ENCODE data around the gene UGGT2.
A peak's percentile ranks its signal among the peaks of the same experiment; 100 is the strongest.

The UGGT2 gene, protein sequence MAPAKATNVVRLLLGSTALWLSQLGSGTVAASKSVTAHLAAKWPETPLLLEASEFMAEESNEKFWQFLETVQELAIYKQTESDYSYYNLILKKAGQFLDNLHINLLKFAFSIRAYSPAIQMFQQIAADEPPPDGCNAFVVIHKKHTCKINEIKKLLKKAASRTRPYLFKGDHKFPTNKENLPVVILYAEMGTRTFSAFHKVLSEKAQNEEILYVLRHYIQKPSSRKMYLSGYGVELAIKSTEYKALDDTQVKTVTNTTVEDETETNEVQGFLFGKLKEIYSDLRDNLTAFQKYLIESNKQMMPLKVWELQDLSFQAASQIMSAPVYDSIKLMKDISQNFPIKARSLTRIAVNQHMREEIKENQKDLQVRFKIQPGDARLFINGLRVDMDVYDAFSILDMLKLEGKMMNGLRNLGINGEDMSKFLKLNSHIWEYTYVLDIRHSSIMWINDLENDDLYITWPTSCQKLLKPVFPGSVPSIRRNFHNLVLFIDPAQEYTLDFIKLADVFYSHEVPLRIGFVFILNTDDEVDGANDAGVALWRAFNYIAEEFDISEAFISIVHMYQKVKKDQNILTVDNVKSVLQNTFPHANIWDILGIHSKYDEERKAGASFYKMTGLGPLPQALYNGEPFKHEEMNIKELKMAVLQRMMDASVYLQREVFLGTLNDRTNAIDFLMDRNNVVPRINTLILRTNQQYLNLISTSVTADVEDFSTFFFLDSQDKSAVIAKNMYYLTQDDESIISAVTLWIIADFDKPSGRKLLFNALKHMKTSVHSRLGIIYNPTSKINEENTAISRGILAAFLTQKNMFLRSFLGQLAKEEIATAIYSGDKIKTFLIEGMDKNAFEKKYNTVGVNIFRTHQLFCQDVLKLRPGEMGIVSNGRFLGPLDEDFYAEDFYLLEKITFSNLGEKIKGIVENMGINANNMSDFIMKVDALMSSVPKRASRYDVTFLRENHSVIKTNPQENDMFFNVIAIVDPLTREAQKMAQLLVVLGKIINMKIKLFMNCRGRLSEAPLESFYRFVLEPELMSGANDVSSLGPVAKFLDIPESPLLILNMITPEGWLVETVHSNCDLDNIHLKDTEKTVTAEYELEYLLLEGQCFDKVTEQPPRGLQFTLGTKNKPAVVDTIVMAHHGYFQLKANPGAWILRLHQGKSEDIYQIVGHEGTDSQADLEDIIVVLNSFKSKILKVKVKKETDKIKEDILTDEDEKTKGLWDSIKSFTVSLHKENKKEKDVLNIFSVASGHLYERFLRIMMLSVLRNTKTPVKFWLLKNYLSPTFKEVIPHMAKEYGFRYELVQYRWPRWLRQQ (N-terminal part only)

DNA sequence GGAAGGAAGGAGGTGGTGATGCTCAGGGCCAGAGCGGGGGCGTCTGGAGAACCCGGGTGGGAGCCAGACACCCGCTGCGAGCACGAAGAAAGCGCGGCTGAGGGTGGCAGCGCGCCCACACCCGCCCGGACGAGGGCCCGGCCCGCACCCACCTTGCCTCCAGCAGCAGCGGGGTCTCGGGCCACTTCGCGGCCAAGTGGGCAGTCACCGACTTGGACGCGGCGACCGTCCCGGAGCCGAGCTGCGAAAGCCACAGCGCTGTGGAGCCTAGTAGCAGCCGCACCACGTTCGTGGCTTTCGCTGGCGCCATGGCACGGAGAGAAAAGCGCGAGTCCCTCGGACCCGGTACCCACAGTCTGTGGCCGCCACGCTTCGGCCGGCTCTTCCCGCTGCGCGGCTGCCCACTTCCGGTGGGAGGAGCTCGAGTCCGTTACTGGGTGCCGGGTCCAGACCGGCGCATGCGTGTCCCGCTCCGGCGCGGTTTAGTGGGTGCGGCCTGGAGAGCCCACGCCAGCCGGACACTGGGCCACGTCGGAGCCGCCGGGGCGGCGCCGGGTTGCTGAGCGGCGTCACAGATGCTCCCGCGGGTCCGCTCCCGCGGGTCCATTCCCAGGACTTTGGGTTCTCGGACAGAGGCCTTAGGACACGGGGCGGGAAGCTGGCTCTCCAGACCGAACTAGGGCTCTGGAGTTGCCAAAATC lies at the start of gene UGGT2:
Gene UGGT2, minus strand, starts transcription at position 399 of the 701 bp plus-strand sequence. Its CDS starts 89 bp downstream, at position 310.
- DNase-seq (ENCODE audit: extremely low spot score, insufficient read length, low read depth) (peak; percentile 98), FAIRE-seq (peak; percentile 91)

DNA sequence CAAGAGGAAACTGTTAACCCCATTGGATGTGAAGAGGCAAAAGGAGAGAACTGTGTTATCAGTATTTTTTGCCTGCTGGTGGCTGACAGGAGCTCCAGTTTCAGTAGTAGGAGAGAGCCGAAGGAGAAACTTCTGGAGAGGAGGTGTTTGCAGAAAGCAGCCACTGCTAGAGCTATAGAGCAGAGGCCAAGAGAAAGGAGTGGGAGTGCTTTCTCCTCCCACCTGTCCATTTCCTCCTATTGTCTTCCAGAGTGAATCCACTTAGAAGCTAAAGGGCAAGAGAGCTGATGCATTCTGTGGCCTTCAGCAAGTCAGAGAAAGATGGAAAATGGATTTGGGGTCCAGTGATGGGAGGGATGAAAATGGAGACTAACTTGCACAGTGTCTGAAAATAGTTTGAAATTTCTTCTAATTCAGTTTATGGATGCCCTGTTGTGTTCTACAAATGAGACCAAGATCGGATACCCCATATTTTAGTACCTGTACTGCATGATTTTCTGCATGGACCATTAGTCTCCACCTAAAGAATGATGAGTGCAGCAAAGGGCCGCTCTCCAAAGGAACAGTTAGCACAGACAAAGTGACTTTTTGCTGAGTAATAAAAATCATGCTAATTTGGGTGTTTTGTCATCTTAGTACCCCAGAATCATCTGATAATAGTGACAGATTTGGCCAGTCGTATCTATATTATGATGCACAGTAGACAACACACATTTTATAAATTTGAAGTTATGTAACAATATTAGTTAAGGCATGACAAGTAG lies 47.4 kb upstream of the UGGT2 start:
- DNase-seq (ENCODE audit: extremely low spot score, insufficient read length, low read depth) = no peak
- no peak for FAIRE-seq

DNA sequence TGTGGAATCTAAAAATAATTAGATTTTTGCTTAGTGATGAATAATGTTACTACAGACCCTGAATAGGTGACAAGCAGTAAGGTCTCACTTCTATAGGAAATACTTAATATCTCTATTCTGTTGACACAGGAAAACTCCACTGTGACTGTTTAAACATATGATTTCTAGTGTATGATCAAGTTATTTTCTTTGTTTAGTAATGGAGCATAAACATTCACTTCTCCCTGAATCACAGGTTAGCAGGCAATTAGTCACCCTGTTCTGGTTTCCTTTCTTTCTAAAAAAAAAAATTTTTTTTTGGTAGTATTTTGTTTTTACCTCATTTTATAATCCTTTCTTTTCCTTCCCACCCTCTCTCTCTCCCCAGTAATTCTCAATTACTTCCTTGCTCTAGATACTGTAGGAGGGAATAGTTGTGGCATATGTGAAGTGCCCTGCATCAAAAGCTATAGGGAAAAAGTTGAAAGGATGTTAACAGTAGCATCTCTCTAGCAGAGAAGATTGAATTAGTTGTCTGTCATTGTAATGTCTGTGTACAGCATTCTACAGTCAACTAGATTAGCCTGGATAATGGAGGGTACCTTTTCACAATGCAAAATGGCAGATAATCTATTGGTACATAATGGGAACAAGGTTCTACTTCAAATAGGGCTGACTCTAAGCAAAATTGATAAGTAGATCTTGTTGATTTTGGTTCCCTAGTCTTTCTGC lies 40.2 kb upstream of the UGGT2 start:
- FAIRE-seq (no peak), DNase-seq (ENCODE audit: extremely low spot score, insufficient read length, low read depth) (no peak)

DNA sequence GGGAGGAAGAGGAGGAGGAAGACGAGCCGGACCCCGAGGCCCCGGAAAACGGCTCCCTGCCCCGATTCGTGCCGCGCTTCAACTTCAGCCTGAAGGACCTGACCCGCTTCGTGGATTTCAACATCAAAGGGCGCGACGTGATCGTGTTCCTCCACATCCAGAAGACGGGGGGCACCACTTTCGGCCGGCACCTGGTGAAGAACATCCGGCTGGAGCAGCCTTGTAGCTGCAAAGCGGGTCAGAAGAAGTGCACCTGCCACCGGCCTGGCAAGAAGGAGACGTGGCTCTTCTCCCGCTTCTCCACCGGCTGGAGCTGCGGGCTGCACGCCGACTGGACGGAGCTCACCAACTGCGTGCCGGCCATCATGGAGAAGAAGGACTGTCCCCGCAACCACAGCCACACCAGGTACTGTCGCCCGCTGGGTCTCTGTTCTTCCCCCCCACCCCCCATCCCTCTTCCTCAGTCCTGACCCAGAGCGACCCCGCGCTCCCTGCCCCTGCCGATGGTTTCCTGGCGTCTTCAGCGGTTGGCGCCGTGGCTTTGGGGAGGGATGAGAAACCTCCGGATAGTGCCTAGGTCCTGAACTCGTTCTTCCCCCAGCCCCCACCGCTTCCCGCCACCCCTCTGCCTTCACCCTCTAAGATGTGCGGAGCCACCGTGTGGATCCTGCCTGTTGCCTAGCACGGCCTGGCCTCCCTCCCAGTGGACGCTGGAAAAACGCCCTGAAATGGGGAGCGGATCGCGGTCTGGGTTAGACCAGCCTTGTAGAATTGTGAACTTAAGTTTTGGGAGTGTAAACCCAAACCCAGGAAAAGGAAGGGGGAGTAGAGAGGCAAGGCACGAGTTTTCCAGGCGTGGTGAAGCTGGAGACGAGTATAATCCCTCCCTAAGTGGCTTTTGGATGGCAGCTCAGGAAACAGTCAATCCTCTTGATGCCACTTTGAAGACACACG lies 38.2 kb upstream of the UGGT2 start:
- DNase-seq (ENCODE audit: extremely low spot score, insufficient read length, low read depth) (no peak), FAIRE-seq (no peak)

DNA sequence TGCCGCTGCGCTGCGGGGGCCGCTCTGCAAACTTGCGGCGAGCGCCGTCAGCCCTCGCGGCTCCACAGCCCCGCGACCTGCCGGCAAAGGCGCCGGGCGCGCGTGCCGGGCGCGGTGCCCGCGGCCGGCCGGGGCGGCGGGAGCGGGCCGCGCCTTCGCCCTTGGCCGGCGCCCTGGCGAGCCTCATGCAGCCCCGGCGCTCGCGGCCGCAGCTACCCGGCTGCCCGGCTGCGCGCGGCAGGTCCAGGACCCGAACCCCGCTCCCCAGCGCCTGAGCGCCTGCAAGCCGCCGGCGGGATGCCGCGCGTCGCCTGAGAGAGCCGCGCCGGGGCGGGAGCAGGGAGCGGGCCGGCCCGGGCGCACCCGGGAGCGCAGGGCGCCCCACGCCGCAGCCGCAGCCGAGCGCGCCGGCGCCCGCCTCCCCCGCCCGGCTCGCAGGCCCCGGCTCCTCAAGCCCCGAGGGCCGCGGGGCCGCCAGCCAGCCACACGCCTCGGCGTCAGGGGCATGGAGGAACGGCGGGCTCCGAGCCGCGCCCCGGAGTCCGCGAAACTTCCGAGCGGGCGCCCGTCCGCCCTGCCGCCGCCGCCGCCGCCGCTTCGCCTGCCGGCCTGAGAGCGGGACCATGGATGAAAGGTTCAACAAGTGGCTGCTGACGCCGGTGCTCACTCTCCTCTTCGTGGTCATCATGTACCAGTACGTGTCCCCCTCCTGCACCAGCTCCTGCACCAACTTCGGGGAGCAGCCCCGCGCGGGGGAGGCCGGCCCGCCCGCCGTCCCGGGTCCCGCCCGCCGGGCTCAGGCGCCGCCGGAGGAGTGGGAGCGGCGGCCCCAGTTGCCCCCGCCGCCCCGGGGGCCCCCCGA lies 37.3 kb upstream of the UGGT2 start:
- FAIRE-seq (no peak), DNase-seq (ENCODE audit: extremely low spot score, insufficient read length, low read depth) (no peak)

DNA sequence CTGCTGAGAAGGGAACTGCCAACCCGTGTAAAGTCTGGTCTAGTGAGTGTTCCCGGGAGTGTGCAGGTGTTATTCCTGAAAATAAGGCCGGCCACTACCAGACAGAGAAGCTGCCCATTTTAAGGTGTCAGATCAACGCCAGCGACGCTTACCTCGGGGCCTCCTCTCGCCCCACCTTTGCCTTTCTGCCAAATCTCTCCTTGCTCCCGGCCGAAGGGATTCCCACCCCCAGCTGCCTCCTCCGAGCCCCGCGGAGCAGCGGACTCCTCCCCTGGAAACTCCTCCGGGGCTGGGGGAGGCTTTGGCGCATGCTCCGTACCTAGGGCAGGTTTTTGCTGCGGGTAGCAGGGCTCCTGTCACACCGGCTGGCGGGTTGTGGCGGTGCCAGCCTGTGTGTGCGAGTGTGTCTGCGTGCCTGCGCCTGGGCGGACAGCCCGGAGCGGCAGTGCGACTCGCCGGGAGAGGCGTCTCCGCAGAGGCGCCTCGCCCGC lies 36.6 kb upstream of the UGGT2 start, which contains the start of gene HS6ST3:
Gene HS6ST3, plus strand, starts transcription at position 359 of the 491 bp plus-strand sequence.
- DNase-seq (ENCODE audit: extremely low spot score, insufficient read length, low read depth) = no peak

DNA sequence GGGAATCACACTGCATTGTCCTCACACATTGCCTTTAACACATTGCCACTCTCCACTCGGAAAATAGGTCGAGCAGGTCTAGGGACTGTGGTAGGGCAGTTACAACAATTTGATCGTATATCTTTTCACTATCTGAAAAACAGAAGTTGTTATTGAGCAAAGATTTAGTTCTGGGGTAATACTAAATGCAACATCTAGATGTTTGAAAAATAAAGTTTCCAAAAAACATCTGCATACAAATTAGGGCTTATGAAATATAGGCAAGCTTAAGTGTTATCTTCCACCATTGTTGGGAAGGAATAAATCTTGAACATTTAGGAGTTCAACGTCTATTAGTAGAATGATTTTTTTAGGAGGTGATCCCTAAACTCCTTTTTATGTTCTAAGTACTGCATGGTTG lies 35.9 kb upstream of the UGGT2 start:
- DNase-seq (ENCODE audit: extremely low spot score, insufficient read length, low read depth) = no peak
- FAIRE-seq = no peak

More for the DNA sequence above, 36.6 kb upstream of the UGGT2 start, which contains the start of gene HS6ST3:
- FAIRE-seq = no peak

DNA sequence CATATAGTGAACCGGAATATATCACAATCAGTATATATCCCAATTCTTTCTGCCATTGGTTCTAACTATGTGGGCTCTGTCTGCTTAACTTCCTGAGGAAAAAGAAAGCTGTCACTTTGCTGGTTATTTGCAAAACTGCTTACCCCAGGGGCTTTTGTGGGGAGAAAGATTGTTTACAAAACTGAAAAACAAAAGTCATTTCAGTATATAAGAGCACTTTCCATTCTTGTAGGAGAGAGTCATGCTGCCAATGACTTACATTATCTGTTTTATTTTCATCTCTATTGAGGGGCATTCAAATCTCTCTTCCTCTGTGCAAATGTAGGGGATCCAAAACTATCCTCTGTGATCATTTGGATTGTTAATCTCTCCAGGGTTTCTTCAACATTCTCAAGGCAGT lies 33.5 kb upstream of the UGGT2 start:
- DNase-seq (ENCODE audit: extremely low spot score, insufficient read length, low read depth) (no peak), FAIRE-seq (no peak)

DNA sequence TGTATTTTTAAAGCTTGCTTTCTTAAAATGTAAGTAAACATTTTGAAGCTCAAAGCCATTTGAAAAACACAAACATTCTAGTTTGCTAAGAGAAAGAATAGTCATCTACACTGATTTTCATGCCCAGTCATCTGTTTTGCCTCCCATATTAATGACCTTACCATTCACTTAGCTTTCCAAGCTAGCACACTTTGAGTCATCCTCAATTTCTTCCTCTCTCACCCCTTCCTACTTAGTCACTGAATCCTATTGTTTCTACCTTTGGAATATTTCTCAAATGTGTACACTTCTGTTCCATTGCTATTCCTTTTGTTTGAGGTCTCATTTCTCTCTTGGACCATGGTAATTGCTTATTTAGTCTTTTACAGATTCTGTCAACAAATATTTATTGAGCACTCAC lies 29.4 kb upstream of the UGGT2 start:
- FAIRE-seq (no peak), DNase-seq (ENCODE audit: extremely low spot score, insufficient read length, low read depth) (no peak)

DNA sequence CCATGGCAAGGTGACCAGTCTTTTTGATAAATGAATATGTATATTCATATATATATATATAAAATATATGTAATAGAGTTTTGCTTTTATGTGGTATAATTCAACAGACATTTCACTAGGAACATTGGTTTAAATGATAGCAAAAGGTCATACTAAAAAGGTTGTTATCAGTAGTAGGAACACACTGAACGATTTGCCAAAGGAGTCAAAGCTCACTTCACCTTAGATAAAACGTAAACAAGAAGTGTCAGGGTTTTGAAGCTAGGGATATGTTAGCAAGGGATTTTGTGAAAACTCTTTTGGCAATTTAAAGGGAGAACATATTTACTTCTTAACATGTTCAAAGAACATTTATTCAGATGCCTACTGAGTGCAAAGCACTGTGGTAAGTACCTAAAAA lies 28.7 kb upstream of the UGGT2 start:
- DNase-seq (ENCODE audit: extremely low spot score, insufficient read length, low read depth) (no peak), FAIRE-seq (no peak)

DNA sequence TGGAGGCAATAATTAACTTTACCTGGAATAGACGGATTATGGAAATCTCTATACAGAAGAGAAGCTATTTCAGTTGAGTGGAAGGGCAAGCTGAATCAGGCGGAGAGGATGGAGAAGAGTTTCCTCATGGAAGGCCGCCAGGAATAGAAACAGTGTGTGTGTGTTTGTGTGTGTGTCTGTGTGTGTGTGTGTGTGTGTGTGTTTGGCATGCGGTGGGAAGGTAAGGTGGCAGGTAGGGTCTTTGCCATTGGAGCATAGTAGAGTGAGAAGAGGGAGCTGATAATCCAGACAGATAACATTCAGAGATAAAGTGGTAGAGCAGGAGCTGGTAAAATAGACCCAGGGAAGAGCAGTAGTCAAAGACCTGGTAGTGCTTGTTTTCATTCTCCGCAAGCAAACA lies 27.5 kb upstream of the UGGT2 start:
- no peak for DNase-seq (ENCODE audit: extremely low spot score, insufficient read length, low read depth)
- no peak for FAIRE-seq

DNA sequence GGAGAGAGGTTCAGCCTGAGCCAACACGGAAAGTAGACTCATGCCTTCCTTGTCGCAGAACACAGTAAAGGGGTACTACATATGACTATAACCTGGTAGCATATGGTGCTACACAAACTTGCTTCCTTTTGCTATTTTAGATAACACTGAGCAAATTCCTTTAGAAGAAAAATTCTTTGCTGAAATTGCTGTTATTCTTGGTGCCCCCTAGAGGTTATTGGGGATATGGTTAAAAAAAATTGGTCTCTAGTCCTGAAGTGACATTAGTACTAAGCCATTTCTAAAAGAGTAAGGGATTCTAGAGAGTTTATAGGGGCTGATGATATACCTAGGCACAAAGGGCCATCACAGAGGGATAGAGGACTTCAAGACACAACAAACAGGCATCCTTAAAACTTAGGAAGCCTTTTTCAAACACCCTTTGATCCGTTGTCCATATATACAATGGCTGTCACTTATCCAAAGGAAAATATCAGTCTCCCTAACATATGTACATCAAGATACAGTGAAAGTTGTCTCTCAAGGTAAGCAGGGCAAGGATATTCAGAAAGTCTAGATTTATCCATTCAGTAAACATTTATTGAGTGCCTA lies 22.8 kb upstream of the UGGT2 start:
- DNase-seq (ENCODE audit: extremely low spot score, insufficient read length, low read depth) = no peak
- FAIRE-seq = peak; percentile 48

DNA sequence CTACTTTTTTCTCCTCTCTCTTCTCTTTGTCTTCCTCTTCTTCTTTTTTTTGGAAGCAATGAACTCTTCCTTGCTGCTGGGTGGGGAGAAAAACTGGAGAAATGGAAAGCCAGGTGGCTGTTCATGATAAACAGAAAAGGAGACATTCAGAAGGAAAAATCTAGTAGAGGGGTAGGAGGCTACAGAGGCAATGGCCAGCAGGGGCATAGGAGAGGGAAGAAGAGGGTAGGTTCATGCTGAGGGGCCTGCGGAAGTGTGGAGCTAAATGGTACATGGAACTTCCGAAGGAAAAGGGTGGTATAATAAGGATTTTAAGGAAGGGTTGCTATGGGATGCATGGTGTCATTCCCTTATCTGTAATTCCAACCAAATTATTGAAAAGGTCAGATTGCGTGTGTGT lies 19.2 kb upstream of the UGGT2 start:
- DNase-seq (ENCODE audit: extremely low spot score, insufficient read length, low read depth) = no peak
- FAIRE-seq = no peak

DNA sequence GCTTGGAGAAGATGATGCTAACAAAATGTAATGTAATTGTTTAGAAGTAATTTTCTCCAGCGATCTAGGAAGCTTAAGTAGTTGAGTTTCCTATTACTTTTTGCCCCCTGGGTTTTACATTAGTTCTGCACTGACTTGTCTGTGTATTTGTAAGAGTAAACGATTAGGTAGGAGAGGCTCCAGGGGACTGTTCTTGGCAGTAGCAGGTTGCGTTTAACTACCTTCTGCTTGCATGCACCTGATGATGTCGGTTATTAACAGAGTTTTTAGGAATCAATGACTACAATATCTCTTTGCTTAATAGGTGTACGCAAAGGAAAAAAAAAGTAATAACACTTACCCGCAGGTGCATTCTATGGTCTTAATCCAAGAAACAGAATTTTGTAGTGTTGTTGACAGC lies 18.3 kb upstream of the UGGT2 start:
- FAIRE-seq = no peak
- no peak for DNase-seq (ENCODE audit: extremely low spot score, insufficient read length, low read depth)

DNA sequence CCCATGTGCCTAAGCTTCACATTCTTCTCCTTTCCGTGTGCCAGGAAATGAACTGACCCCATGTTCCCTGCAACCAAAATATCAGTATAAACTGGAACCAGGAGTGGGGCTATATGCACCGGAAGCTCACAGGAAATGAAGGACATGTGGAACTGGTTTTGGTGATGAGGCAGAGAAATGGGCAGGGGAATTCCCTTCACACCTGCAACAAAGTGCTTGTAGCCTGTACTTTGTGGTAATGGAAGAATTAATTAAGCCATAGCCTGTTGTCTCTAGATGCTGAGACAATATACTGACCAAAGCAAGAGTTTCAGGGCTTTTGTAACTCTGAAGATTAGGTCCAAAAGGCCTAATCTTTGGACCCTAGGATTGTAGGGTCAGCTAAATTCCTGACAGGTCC lies 15.5 kb upstream of the UGGT2 start:
- FAIRE-seq (no peak), DNase-seq (ENCODE audit: extremely low spot score, insufficient read length, low read depth) (no peak)

DNA sequence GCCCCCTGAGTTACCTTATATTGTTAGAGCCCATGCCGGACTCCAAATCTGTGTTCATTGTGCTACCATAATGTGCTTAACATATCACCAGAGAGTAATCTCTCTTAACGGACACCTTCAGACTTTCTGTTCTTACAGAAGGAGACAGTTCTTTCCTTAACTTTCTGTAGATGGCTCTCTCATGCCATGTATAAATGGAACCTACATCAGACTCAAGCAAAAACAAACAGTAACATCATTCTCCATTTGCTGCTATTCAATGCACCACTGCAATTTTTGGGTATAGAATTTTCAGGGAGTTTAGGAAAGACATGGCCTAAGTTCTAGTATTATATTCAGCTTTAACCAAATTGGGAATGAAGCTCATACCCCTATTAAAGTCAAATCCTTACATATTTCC lies 12.6 kb upstream of the UGGT2 start:
- FAIRE-seq = no peak

More for the DNA sequence above, 12.6 kb upstream of the UGGT2 start:
- DNase-seq (ENCODE audit: extremely low spot score, insufficient read length, low read depth) = no peak
